Testis (tissue), 3 donors: ENCODE measurements around the gene TTC28. TPM values are rescaled to one million over a fixed set of nuclear protein-coding genes. Genes with fewer than 3 reads are reported as not detected.

Experiments used
- DNase-seq: peaks from one replicate; pipeline ENCODE4 v3.0.0-alpha.2; 2019
- H3K27ac ChIP-seq, 2 donors: fragments of 200-600 bp; sonication (generic); one replicate each; pipeline ENCODE4 v1.5.1; 2019
- H3K27me3 ChIP-seq: fragments of 200-600 bp; sonication (generic); one replicate; pipeline ENCODE4 v1.5.1; 2019
- H3K36me3 ChIP-seq: fragments of 200-600 bp; sonication (generic); one replicate; pipeline ENCODE4 v1.5.1; 2017; ENCODE audit warnings: low read depth; ENCODE audit errors: missing control alignments
- H3K4me1 ChIP-seq: fragments of 200-600 bp; sonication (generic); one replicate; pipeline ENCODE4 v1.5.1; 2019
- H3K4me3 ChIP-seq, 2 donors: fragments of 200-600 bp; sonication (generic); one replicate each; pipeline ENCODE4 v1.5.1; 2017 to 2019
- H3K9me3 ChIP-seq: fragments of 200-600 bp; sonication (generic); one replicate; pipeline ENCODE4 v1.5.1; 2017
- POLR2A ChIP-seq: fragments of 450-650 bp; IDR thresholded peaks from one replicate; pipeline ENCODE4 v1.6.1; 2017; ENCODE audit warnings: antibody characterized with exemption, mild to moderate bottlenecking, moderate library complexity
- WGBS, 2 donors: methylation state at CpG; one replicate each; pipeline ENCODE4 v1.1.5; 2018; 5-methylcytosine and 5-hydroxymethylcytosine counted together
- intact Hi-C: fragments of 100-400 bp; cut with DNase I; formaldehyde crosslinking; loops from one replicate; pipeline ENCODE4 v1.15.1; 2023; ENCODE audit warnings: low total_unique reads
- polyA plus RNA-seq: library from polyadenylated mRNA; stranded (reverse); fragments of 350-450 nt; fragmentation: Illumina TruSeq; extraction: RNeasy Lipid Tissue Mini Kit (QIAGEN cat#74804); gene quantifications from one replicate; pipeline ENCODE4 v1.2.3, GENCODE V29; 2014; ENCODE audit warnings: low read depth, low replicate concordance; ENCODE audit not compliant: insufficient read depth
- total RNA-seq, 2 donors: library from RNA; depleted of rRNA; stranded (reverse); fragments of >200 nt; gene quantifications; one replicate each; pipeline ENCODE4 v1.2.3, GENCODE V29; 2016
- TF ChIP-seq, protein P1 (sequence below), 3 experiments: fragments of 450-650 bp in 2 of 3; fragments of 200-600 bp in 1 of 3; sonication (generic) in 1 of 3; IDR thresholded peaks; one replicate each; pipeline ENCODE4 v1.5.1; 2016 to 2019; ENCODE audit warnings: antibody characterized with exemption in 3 of 3, mild to moderate bottlenecking in 2 of 3, moderate library complexity in 1 of 3

Gene TTC28
- total and polyA plus RNA-seq, 3 donors from 2014 or later: 29.4 to 121 (median 75.5) TPM

DNA sequence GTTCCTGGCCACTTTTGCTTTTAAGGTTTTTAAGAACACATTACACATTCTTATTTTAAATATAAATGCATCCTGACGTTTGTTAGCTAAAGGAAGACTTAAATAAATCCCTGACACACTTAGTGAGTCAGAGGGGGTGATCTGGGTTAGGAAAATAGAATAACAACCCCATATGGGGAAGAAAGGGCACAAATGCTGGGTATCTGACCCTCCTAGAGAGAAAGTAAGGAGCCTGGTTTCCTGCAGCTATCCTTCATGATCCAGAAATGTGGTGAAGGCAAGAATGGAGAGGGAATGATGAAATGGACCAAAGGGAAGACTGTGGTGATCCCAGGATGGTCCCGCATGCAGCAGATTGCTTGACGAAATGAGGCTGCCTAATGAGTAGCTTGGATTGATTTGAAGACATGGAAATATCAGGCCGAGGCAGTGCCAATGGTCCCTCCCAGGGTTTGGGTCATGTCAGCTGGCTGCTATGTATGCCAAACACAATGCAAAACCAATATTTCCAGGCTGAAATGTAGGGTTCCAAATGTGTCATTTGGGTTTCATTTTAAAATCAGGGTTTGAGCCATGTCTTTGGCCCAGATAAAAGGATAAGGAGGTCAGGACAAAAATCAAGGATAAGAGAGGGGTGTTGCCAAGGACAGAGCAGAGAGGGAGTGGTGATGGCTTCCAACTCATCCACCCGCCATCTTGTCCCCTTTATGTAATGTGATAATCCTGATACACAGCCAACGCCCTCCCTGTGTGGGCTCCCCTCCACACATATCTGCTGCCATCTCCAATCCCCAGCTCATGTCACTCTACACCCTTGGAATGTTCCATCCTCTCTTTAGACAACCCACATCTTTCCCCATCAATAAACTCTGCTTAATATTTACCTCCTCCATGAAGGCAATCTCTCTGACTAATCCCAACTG, 625.5 kb downstream of the TTC28 start:
- no peaks in the 10 kb centered on the region for H3K27me3 ChIP-seq
- H3K4me3 ChIP-seq: no peak overlapping the region
- peaks cover under 1% of the 10 kb centered on the region for H3K4me1 ChIP-seq
- no peak overlapping the region for H3K27ac ChIP-seq
- WGBS, 2 donors: 86 to 87% methylated on average over 6 of the region's 6 CpGs
- TF ChIP-seq, protein P1, sequence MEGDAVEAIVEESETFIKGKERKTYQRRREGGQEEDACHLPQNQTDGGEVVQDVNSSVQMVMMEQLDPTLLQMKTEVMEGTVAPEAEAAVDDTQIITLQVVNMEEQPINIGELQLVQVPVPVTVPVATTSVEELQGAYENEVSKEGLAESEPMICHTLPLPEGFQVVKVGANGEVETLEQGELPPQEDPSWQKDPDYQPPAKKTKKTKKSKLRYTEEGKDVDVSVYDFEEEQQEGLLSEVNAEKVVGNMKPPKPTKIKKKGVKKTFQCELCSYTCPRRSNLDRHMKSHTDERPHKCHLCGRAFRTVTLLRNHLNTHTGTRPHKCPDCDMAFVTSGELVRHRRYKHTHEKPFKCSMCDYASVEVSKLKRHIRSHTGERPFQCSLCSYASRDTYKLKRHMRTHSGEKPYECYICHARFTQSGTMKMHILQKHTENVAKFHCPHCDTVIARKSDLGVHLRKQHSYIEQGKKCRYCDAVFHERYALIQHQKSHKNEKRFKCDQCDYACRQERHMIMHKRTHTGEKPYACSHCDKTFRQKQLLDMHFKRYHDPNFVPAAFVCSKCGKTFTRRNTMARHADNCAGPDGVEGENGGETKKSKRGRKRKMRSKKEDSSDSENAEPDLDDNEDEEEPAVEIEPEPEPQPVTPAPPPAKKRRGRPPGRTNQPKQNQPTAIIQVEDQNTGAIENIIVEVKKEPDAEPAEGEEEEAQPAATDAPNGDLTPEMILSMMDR (IDR thresholded peaks at IDR 0.05): no peak
- TF ChIP-seq POLR2A: no peak
- no peaks in the 10 kb centered on the region for H3K9me3 ChIP-seq
- intact Hi-C loops: no loop called here
- H3K36me3 ChIP-seq: no peaks in the 10 kb centered on the region
- no peak for DNase-seq

DNA sequence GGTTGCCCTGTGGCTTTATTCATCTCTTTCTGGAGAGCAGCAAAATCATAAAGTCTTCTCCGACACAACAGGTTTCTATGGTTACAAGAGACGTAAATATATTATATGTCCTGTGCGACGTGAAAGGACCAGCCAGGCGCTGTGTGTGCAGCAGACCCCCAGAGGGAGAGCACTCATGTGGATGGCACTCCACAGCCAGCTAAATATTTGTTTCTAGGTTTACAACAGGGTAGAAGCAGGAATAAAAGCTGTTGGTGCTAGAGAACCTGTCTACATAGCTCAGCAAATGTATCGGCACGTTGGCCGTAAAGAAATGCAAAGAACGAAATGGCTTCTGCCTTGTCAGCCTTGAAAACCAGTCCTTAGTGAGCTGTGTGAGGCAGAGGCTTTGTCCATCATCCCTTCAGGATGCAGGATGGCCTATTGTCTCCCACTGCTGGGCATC, 626.8 kb downstream of the TTC28 start:
- H3K9me3 ChIP-seq: no peaks in the 10 kb centered on the region
- H3K36me3 ChIP-seq: no peaks in the 10 kb centered on the region
- no peak for DNase-seq
- WGBS, 2 donors: 82 to 87% methylated on average over 9 of the region's 9 CpGs
- TF ChIP-seq POLR2A: no peak
- TF ChIP-seq, protein P1 (IDR thresholded peaks at IDR 0.05): no peak
- H3K27ac ChIP-seq: no peak overlapping the region
- H3K27me3 ChIP-seq: no peaks in the 10 kb centered on the region
- H3K4me3 ChIP-seq: no peak overlapping the region
- peaks cover 6% of the 10 kb centered on the region for H3K4me1 ChIP-seq
- intact Hi-C loops: no loop called here

DNA sequence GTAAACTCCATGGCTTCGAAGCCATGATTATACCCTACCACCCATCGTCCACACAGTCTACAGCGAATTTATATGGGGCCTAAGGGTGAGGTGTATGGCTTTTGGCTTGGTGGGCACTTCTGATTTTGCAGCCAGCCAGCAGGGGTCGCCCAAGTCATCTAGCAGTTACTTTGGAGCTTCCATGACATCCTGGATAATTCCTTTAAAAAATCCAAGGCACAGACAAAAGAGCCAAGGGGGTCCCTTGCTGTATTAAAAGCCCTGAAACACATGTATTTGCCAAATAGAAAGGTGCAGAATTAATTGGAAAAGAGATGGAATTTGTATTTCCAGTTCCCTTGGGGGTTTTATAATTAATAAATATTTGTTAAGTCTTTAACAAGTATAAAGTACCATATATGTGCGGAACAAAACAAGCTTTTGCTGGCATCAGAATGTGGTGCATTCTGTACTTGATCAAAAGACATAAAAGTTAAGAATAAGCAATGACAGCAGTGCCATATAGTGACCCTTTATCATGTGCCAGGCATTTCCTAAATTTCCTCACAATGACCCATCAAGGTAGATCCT, 627.8 kb downstream of the TTC28 start:
- no peaks in the 10 kb centered on the region for H3K27me3 ChIP-seq
- no peaks in the 10 kb centered on the region for H3K36me3 ChIP-seq
- H3K4me1 ChIP-seq: peaks cover 6% of the 10 kb centered on the region
- TF ChIP-seq, protein P1 (IDR thresholded peaks at IDR 0.05): peak; percentile 55 to 74 (median 61)
- no peak for TF ChIP-seq POLR2A
- WGBS, 2 donors: 59 to 68% methylated on average over 5 of the region's 5 CpGs
- intact Hi-C loops: no loop called here
- peak overlapping the region in 1 of 2 donors; percentile 64 for H3K27ac ChIP-seq
- no peak overlapping the region for H3K4me3 ChIP-seq
- no peaks in the 10 kb centered on the region for H3K9me3 ChIP-seq
- peak; percentile 79 for DNase-seq

DNA sequence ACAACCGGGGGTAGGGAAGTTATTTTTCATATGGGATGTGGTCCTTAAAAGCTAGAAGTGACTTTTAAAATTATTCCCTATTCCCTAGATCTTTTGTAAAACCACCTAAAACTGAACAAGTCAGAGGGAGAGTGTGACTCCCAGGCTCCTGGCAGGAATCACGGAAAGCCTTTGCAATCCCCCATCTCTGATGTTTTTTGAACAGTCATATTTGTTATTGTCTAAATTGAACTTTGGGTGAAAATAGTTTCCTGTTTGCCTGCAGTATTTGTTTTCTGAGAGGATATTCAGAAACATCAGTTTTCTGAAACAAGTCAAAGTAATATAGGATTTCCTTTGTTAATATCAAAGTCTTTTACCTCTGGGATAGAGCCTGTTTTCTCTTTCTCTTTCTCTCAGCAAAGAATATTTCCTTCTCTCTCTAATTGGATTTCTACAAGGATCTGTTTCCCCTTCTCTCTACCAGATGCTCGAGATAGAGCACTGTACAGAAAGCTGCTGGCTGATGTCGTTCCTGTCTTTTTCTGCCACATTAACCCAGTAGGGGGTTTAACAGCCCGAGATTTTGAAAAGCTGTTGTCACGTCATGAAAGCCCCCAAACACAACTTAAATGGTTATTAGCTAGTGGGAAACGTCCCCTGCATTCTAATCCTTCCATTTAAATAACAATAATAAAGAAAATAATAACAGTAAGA, 628.4 kb downstream of the TTC28 start:
- WGBS, 2 donors: 62 to 68% methylated on average over 7 of the region's 7 CpGs
- Histone ChIP-seq H3K9me3 (no peaks in the 10 kb centered on the region), H3K4me1 (peaks cover 6% of the 10 kb centered on the region), H3K4me3 (no peak overlapping the region), H3K27me3 (no peaks in the 10 kb centered on the region), H3K27ac (peak overlapping the region in 1 of 2 donors; percentile 64), H3K36me3 (no peaks in the 10 kb centered on the region)
- TF ChIP-seq, protein P1 (IDR thresholded peaks at IDR 0.05): no peak
- TF ChIP-seq POLR2A: no peak
- intact Hi-C loops: no loop called here
- DNase-seq: no peak
